ENCODE data around the gene EIF4H.

Gene EIF4H

GRCh38 chr7:74240482-74240881, 66.3 kb downstream of the EIF4H start:
- Histone ChIP-seq H3K36me3 (ENCODE audit: control insufficient read depth, insufficient read depth, low read length) (peaks cover 21% of the 10 kb centered on the region), H3K4me1 (ENCODE audit: control insufficient read depth, insufficient read depth, low read length) (no peaks in the 10 kb centered on the region), H3K9ac (ENCODE audit: low read length) (no peak overlapping the region), H3K4me3 (ENCODE audit: low read length) (no peak overlapping the region), H3K27ac (ENCODE audit: low read depth, low read length) (no peak overlapping the region), H3K27me3 (ENCODE audit: control insufficient read depth, insufficient read depth, low read length) (no peaks in the 10 kb centered on the region)

- no peaks in the 10 kb centered on the region for H3K27me3 ChIP-seq (ENCODE audit: control insufficient read depth, insufficient read depth, low read length)
- no peak overlapping the region for H3K27ac ChIP-seq (ENCODE audit: low read depth, low read length)
- H3K9ac ChIP-seq (ENCODE audit: low read length): no peak overlapping the region
- H3K4me1 ChIP-seq (ENCODE audit: control insufficient read depth, insufficient read depth, low read length): no peaks in the 10 kb centered on the region
- peaks cover 21% of the 10 kb centered on the region for H3K36me3 ChIP-seq (ENCODE audit: control insufficient read depth, insufficient read depth, low read length)
- H3K4me3 ChIP-seq (ENCODE audit: low read length): no peak overlapping the region
Measured at GRCh38 chr7:74242122-74242443, 67.9 kb downstream of the EIF4H start.

- Histone ChIP-seq H3K36me3 (ENCODE audit: control insufficient read depth, insufficient read depth, low read length) (peaks cover 7% of the 10 kb centered on the region), H3K27ac (ENCODE audit: low read depth, low read length) (no peak overlapping the region), H3K27me3 (ENCODE audit: control insufficient read depth, insufficient read depth, low read length) (no peaks in the 10 kb centered on the region), H3K9ac (ENCODE audit: low read length) (no peak overlapping the region), H3K4me3 (ENCODE audit: low read length) (no peak overlapping the region), H3K4me1 (ENCODE audit: control insufficient read depth, insufficient read depth, low read length) (no peaks in the 10 kb centered on the region)
Measured at GRCh38 chr7:74246497-74246896, 72.3 kb downstream of the EIF4H start.

All from rectal smooth muscle tissue (tissue), 1 donor.